ENCODE results near the gene GSTM1. TPM values are rescaled to one million over a fixed set of nuclear protein-coding genes. Genes with fewer than 3 reads are reported as not detected.

GSTM1 gene
- total and polyA plus RNA-seq, 10 of the 15 experiments (the other 5 are each of a cell fraction or from before 2014, with no cell fraction given) = 16.0 to 75.6 (median 46.4) TPM

DNA sequence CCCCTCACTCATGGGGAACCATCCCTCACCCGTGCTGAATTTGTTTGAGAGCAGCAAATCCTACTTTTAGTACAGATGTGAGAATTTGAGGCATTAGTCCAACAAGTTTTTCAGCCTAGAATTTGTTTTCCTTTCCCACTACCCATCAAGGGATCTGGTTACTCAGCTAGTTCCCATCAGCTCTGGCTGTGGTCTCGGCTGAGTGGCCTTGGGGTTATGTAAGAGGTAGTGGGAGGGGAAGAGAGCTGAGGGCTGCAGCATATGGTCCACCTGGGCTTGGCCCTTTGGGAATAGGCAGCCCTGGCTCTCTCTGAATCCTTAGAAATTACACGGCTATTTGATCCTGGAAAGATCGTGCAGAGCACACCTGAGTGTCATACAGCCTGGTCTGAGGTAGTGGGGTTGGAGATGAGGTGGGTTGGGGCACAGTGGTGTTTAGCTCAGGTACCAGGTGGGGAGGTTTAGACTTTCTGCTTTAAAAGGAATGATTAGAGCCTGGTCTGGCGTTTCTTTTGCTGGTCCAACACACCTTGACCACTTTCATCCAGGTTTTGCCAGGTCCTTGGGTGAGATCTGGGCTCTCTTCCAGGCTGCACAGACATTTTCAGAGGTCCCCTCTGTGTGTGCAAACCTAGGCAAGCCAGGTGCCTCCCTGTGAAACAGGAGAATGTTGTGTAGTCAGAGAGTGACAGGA is 27.5 kb upstream of the GSTM1 start:
- H3K4me1 ChIP-seq (ENCODE audit: control insufficient read depth, insufficient read depth, low read length) = 0 out of 2 replicates have a peak, but pooled peaks cover 3% of the 10 kb centered on the region
- RAD21 ChIA-PET (ENCODE audit: unreplicated experiment) = interaction anchor here (0.7 kb wide), 1 partner anchor 8 kb away, joined by 3 read pairs; no protein-coding TSS in a partner anchor
- 46% methylated on average over 5 of the region's 5 CpGs for WGBS (ENCODE audit: insufficient coverage, insufficient replicate concordance, low lambda C conversion rate, missing lambda C conversion rate)
- intact Hi-C loops (cut with micrococcal nuclease; ENCODE audit: unreplicated experiment) = loop anchor here (5.0 kb wide), 1 partner anchor 322 kb away; the partner anchor contains the start of gene AHCYL1
- H3K36me3 ChIP-seq (ENCODE audit: control insufficient read depth in 2 of 2, insufficient read depth in 2 of 2, low read length in 1 of 2) = no peaks in the 10 kb centered on the region; a peak in 1 of 4 replicates
- no peak for DNase-seq (ENCODE audit: low read depth, low spot score)
- no peak overlapping the region for H2AFZ ChIP-seq (ENCODE audit: control insufficient read depth, low read depth, low read length)
- in situ Hi-C loops (cut with MboI) = no loop called here
- no TSS peak for BruUV-seq (replicated peaks)
- H3K27me3 ChIP-seq (replicated peaks in 1 of 2; ENCODE audit: control insufficient read depth in 2 of 2, insufficient read depth in 2 of 2, low read length in 1 of 2) = no peaks in the 10 kb centered on the region
- POLR2A ChIA-PET = no interaction called here
- H3K27ac ChIP-seq (ENCODE audit: control insufficient read depth, insufficient read depth) = no peak overlapping the region
- H3K9ac ChIP-seq (ENCODE audit: control insufficient read depth, insufficient read depth, low read length) = no peak overlapping the region
- no peak for ATAC-seq
- no peak overlapping the region for H3K4me2 ChIP-seq (ENCODE audit: control insufficient read depth, insufficient read depth)
- no peaks in the 10 kb centered on the region for H4K20me1 ChIP-seq (ENCODE audit: control insufficient read depth, insufficient read depth)
- CTCF ChIA-PET = interaction anchor here (3.7 kb wide), 1 partner anchor 20 kb away, joined by 23 read pairs; no protein-coding TSS in a partner anchor
- no peak for FAIRE-seq
- no peaks in the 10 kb centered on the region; the same call in 1 of the 2 replicates for H3K79me2 ChIP-seq (ENCODE audit: control insufficient read depth, insufficient read depth, low read length)
- no peaks in the 10 kb centered on the region for H3K9me3 ChIP-seq (replicated peaks; ENCODE audit: control insufficient read depth, insufficient read depth, low read length)
- SMC1A ChIA-PET (ENCODE audit: uncharacterized antibody, unreplicated experiment) = interaction anchor here (1.1 to 1.2 kb wide), 2 partner anchors 10 to 94 kb away, joined by 3 read pairs; no protein-coding TSS in a partner anchor
- H3K4me3 ChIP-seq = no peak overlapping the region
- TF ChIP-seq JUND (IDR thresholded peaks at IDR 0.05; ENCODE audit: low read depth, low read length) (no peak), TCF3 (IDR thresholded peaks at IDR 0.05; ENCODE audit: borderline replicate concordance, insufficient read depth, low read depth, low read length) (no peak), GABPA (IDR thresholded peaks at IDR 0.05; ENCODE audit: low read depth) (no peak), IRF4 (IDR thresholded peaks at IDR 0.05; ENCODE audit: low read depth, low read length) (no peak), YY1 (IDR thresholded peaks at IDR 0.05; ENCODE audit: low read depth, low read length) (no peak), RB1 (IDR thresholded peaks at IDR 0.05; ENCODE audit: borderline replicate concordance) (no peak), ZNF24 (IDR thresholded peaks at IDR 0.05) (no peak), BCL11A (IDR thresholded peaks at IDR 0.05; ENCODE audit: low read depth, low read length) (no peak), NBN (IDR thresholded peaks at IDR 0.05) (no peak), NFYA (IDR thresholded peaks at IDR 0.05; ENCODE audit: borderline replicate concordance, low read depth, low read length) (no peak), NRF1 (conservative IDR thresholded peaks at IDR 0.05; ENCODE audit: low read depth, low read length) (no peak), ATF7 (IDR thresholded peaks at IDR 0.05; ENCODE audit: low read depth) (no peak), CBX5 (IDR thresholded peaks at IDR 0.05; ENCODE audit: low read depth) (no peak), SRF (IDR thresholded peaks at IDR 0.05; ENCODE audit: low read depth in 2 of 2, low read length in 2 of 2) (no peak), MEF2B (IDR thresholded peaks at IDR 0.05; ENCODE audit: partially characterized antibody, poor library complexity, severe bottlenecking) (no peak), ELK1 (IDR thresholded peaks at IDR 0.05; ENCODE audit: low read depth, low read length) (no peak)
- TF ChIP-seq, protein P1, sequence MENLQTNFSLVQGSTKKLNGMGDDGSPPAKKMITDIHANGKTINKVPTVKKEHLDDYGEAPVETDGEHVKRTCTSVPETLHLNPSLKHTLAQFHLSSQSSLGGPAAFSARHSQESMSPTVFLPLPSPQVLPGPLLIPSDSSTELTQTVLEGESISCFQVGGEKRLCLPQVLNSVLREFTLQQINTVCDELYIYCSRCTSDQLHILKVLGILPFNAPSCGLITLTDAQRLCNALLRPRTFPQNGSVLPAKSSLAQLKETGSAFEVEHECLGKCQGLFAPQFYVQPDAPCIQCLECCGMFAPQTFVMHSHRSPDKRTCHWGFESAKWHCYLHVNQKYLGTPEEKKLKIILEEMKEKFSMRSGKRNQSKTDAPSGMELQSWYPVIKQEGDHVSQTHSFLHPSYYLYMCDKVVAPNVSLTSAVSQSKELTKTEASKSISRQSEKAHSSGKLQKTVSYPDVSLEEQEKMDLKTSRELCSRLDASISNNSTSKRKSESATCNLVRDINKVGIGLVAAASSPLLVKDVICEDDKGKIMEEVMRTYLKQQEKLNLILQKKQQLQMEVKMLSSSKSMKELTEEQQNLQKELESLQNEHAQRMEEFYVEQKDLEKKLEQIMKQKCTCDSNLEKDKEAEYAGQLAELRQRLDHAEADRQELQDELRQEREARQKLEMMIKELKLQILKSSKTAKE (IDR thresholded peaks at IDR 0.05; ENCODE audit: low read depth, poor library complexity, severe bottlenecking) = no peak
- TF ChIP-seq, protein P2, sequence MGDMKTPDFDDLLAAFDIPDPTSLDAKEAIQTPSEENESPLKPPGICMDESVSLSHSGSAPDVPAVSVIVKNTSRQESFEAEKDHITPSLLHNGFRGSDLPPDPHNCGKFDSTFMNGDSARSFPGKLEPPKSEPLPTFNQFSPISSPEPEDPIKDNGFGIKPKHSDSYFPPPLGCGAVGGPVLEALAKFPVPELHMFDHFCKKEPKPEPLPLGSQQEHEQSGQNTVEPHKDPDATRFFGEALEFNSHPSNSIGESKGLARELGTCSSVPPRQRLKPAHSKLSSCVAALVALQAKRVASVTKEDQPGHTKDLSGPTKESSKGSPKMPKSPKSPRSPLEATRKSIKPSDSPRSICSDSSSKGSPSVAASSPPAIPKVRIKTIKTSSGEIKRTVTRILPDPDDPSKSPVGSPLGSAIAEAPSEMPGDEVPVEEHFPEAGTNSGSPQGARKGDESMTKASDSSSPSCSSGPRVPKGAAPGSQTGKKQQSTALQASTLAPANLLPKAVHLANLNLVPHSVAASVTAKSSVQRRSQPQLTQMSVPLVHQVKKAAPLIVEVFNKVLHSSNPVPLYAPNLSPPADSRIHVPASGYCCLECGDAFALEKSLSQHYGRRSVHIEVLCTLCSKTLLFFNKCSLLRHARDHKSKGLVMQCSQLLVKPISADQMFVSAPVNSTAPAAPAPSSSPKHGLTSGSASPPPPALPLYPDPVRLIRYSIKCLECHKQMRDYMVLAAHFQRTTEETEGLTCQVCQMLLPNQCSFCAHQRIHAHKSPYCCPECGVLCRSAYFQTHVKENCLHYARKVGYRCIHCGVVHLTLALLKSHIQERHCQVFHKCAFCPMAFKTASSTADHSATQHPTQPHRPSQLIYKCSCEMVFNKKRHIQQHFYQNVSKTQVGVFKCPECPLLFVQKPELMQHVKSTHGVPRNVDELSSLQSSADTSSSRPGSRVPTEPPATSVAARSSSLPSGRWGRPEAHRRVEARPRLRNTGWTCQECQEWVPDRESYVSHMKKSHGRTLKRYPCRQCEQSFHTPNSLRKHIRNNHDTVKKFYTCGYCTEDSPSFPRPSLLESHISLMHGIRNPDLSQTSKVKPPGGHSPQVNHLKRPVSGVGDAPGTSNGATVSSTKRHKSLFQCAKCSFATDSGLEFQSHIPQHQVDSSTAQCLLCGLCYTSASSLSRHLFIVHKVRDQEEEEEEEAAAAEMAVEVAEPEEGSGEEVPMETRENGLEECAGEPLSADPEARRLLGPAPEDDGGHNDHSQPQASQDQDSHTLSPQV (IDR thresholded peaks at IDR 0.05) = no peak

Measured in GM12878 (cell line).